Fibroblast of lung (primary cell): ENCODE measurements around the gene MIGA2. TPM values are rescaled to one million over a fixed set of nuclear protein-coding genes. Genes with fewer than 3 reads are reported as not detected.

Source experiments
- DNase-seq, 2 donors: peaks; one replicate each; pipeline versions ENCODE4 v3.0.0 to v3.0.0-alpha.2; 2010; ENCODE audit warnings: low read depth in 2 of 2
- H2AFZ ChIP-seq: 2 replicates; pipeline ENCODE4 v1.5.1; 2012; ENCODE audit warnings: low read length, control low read depth, inconsistent platforms
- H3K27ac ChIP-seq: 2 replicates; pipeline ENCODE4 v1.5.1; 2011; ENCODE audit warnings: low read length, control low read depth; ENCODE audit not compliant: insufficient read depth
- H3K27me3 ChIP-seq: 2 replicates; pipeline ENCODE4 v1.5.1; 2011; ENCODE audit warnings: mild to moderate bottlenecking, low read length; ENCODE audit not compliant: control insufficient read depth, insufficient read depth
- H3K36me3 ChIP-seq: 2 replicates; pipeline ENCODE4 v1.5.1; 2011; ENCODE audit warnings: low read length; ENCODE audit not compliant: control insufficient read depth, insufficient read depth
- H3K4me1 ChIP-seq: 2 replicates; pipeline ENCODE4 v1.5.1; 2011; ENCODE audit warnings: low read length; ENCODE audit not compliant: control insufficient read depth, insufficient read depth; ENCODE audit errors: extremely low read depth
- H3K4me2 ChIP-seq: 2 replicates; pipeline ENCODE4 v1.5.1; 2011; ENCODE audit warnings: low read length, control low read depth; ENCODE audit not compliant: insufficient read depth; ENCODE audit errors: extremely low read depth
- H3K4me3 ChIP-seq, 4 experiments: fragments of 200-600 bp in 1 of 4; sonication (generic) in 1 of 4; replicated peaks in 1 of 4; 2 replicates each; pipeline ENCODE4 v1.5.1; 2011 to 2016; ENCODE audit warnings: low read length in 4 of 4, low read depth in 3 of 4, mild to moderate bottlenecking in 3 of 4, control low read depth in 2 of 4, inconsistent platforms in 1 of 4, mixed read lengths in 1 of 4; ENCODE audit not compliant: insufficient read depth in 1 of 4; ENCODE audit errors: control extremely low read depth in 1 of 4
- H3K79me2 ChIP-seq: 2 replicates; pipeline ENCODE4 v1.5.1; 2012; ENCODE audit warnings: mild to moderate bottlenecking, low read length, inconsistent platforms; ENCODE audit not compliant: control insufficient read depth, insufficient read depth
- H3K9ac ChIP-seq: 2 replicates; pipeline ENCODE4 v1.5.1; 2011; ENCODE audit warnings: mild to moderate bottlenecking, low read length, control low read depth; ENCODE audit not compliant: insufficient read depth
- H3K9me3 ChIP-seq: 2 replicates; pipeline ENCODE4 v1.5.1; 2012; ENCODE audit warnings: low read depth, low read length; ENCODE audit not compliant: control insufficient read depth, insufficient read depth
- H4K20me1 ChIP-seq: 2 replicates; pipeline ENCODE4 v1.5.1; 2011; ENCODE audit warnings: low read length; ENCODE audit not compliant: control insufficient read depth, insufficient read depth; ENCODE audit errors: extremely low read depth
- CTCF ChIP-seq, 2 donors: IDR thresholded peaks in 1 of 2; conservative IDR thresholded peaks in 1 of 2; 1 replicate in 1 of 2; 2 replicates in 1 of 2; pipeline ENCODE4 v1.5.1; 2011 to 2012; ENCODE audit warnings: low read length in 2 of 2, control low read depth in 1 of 2, inconsistent platforms in 1 of 2, low read depth in 1 of 2, mild to moderate bottlenecking in 1 of 2
- EZH2 ChIP-seq: IDR thresholded peaks from 2 replicates; pipeline ENCODE4 v1.5.1; 2012; ENCODE audit warnings: low read length, control low read depth, mild to moderate bottlenecking; ENCODE audit errors: missing control alignments
- polyA plus RNA-seq, 2 donors: library from polyadenylated mRNA; depleted of rRNA in 1 of 2; stranded (reverse) in 1 of 2; unstranded in 1 of 2; fragments of >200 nt; gene quantifications; 2 replicates each; pipeline ENCODE4 v1.2.1, GENCODE V29; 2011 to 2012; ENCODE audit warnings: missing spikeins in 1 of 2
- total RNA-seq: library from RNA; depleted of rRNA; stranded (reverse); fragments of >200 nt; gene quantifications from 2 replicates; pipeline ENCODE4 v1.2.1, GENCODE V29; 2014

MIGA2 gene
- total and polyA plus RNA-seq, 2 donors (not counting 1 experiment from before 2014, with no cell fraction given), result 9.8 to 23.3 TPM

DNA sequence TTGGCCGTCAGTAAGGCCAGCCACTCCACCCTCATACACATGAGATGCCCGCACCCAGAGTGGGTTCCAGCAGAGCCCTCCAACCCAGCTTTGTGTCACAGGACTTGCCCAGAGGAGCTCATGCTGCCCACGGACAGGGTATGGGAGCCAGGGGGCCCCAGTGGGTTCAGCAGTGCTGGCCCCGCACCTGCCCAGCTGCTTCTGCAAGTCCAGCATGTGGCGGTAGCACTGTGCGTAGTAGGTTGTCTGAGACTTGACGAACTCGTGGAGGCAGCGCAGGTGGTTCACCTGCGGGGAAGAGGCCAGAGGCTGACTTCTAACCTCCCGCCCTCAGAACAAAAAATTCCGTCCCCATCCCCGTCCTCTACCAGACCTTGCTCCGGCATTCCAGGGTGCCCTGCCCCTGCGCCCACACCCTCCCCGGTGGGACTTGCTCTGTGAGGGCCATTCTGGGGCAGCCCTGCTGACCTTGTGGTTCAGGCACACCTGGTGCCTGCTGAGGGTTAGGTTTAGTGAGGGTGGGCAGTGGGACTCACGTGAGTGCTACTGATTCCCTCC is 26.8 kb upstream of the MIGA2 start:
- no peak overlapping the region for H2AFZ ChIP-seq
- H3K4me1 ChIP-seq, result peaks cover 3% of the 10 kb centered on the region
- H4K20me1 ChIP-seq, result no peaks in the 10 kb centered on the region
- H3K27ac ChIP-seq, result no peak overlapping the region
- H3K27me3 ChIP-seq, result no peaks in the 10 kb centered on the region
- no peak overlapping the region for H3K4me2 ChIP-seq
- no peak for DNase-seq
- no peaks in the 10 kb centered on the region for H3K9me3 ChIP-seq
- H3K36me3 ChIP-seq, result peaks cover 21% of the 10 kb centered on the region
- no peak overlapping the region for H3K9ac ChIP-seq
- TF ChIP-seq CTCF (conservative IDR thresholded peaks at IDR 0.05 in 1 of 2, IDR thresholded peaks at IDR 0.05 in 1 of 2; ENCODE audit: low read depth in 1 of 2, low read length in 2 of 2) (no peak), EZH2 (no peak)
- H3K79me2 ChIP-seq, result no peaks in the 10 kb centered on the region
- H3K4me3 ChIP-seq, result no peak overlapping the region

- H3K27me3 ChIP-seq, result no peaks in the 10 kb centered on the region
- peaks cover 19% of the 10 kb centered on the region for H3K36me3 ChIP-seq
- no peaks in the 10 kb centered on the region for H3K79me2 ChIP-seq
- no peaks in the 10 kb centered on the region for H4K20me1 ChIP-seq
- no peak for TF ChIP-seq CTCF (conservative IDR thresholded peaks at IDR 0.05 in 1 of 2, IDR thresholded peaks at IDR 0.05 in 1 of 2; ENCODE audit: low read depth in 1 of 2, low read length in 2 of 2)
- no peak for TF ChIP-seq EZH2
- peaks cover 3% of the 10 kb centered on the region for H3K4me1 ChIP-seq
- H2AFZ ChIP-seq, result no peak overlapping the region
- H3K4me2 ChIP-seq, result no peak overlapping the region
- no peak for DNase-seq
- no peak overlapping the region for H3K4me3 ChIP-seq
- no peak overlapping the region for H3K9ac ChIP-seq
- H3K9me3 ChIP-seq, result no peaks in the 10 kb centered on the region
- no peak overlapping the region for H3K27ac ChIP-seq
These were observed 26.0 kb upstream of the MIGA2 start for GRCh38 chr9:129010267-129010975.

DNA sequence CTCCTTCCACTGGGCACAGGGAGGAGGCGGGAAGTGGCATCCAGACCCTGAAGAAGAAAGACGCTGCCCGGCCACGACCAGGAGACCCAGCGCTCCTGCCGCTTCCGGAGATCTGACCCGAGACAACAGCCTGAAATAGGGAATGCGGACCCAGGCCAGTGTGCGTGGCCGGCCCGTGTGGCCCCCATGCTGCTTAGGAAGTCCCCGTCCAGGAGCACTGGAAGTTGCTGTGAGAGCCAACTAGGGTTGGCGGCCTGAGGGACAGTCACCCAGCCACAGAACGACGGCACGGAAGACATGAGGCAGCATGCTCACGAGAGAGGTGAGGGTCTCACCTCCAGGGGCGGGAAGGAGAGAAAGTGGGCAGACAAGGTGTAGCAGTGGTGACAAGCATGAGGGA is 25.3 kb upstream of the MIGA2 start:
- Histone ChIP-seq H3K79me2 (no peaks in the 10 kb centered on the region), H3K4me3 (no peak overlapping the region), H3K27me3 (no peaks in the 10 kb centered on the region), H2AFZ (no peak overlapping the region), H3K4me2 (no peak overlapping the region), H3K27ac (no peak overlapping the region), H3K36me3 (peaks cover 17% of the 10 kb centered on the region), H4K20me1 (no peaks in the 10 kb centered on the region), H3K9me3 (no peaks in the 10 kb centered on the region), H3K4me1 (peaks cover 3% of the 10 kb centered on the region), H3K9ac (no peak overlapping the region)
- DNase-seq, result no peak
- TF ChIP-seq EZH2 (no peak), CTCF (conservative IDR thresholded peaks at IDR 0.05 in 1 of 2, IDR thresholded peaks at IDR 0.05 in 1 of 2; ENCODE audit: low read depth in 1 of 2, low read length in 2 of 2) (no peak)
